Measurements from ENCODE around the gene CD24. TPM values are rescaled to one million over a fixed set of nuclear protein-coding genes. Genes with fewer than 3 reads are reported as not detected.

CD24 gene
- total RNA-seq, 1 experiment from 2014 or later = 1,551 TPM

- Histone ChIP-seq H4K5ac (ENCODE audit: insufficient read length, low read depth, low read length) (no peak overlapping the region), H2AFZ (ENCODE audit: low read length) (no peak overlapping the region), H3K56ac (ENCODE audit: insufficient read length, low read depth, low read length) (no peak overlapping the region), H3K4me2 (ENCODE audit: insufficient read depth, insufficient read length, low read length) (no peak overlapping the region), H4K20me1 (ENCODE audit: control insufficient read depth, insufficient read depth, insufficient read length) (no peaks in the 10 kb centered on the region), H3K4ac (ENCODE audit: low read depth, low read length) (no peak overlapping the region), H3K23ac (ENCODE audit: insufficient read length, low read depth, low read length) (no peak overlapping the region), H3K18ac (ENCODE audit: insufficient read length, low read depth, low read length) (no peak overlapping the region), H3K79me2 (ENCODE audit: insufficient read depth, low read length) (peaks cover 4% of the 10 kb centered on the region; the same call in 1 of the 2 replicates), H3K23me2 (ENCODE audit: insufficient read length, low read depth, low read length, poor library complexity, severe bottlenecking) (no peaks in the 10 kb centered on the region), H3K79me1 (ENCODE audit: insufficient read depth, low read depth, low read length, poor library complexity, severe bottlenecking) (no peaks in the 10 kb centered on the region), H2BK20ac (ENCODE audit: low read depth, low read length, poor library complexity, severe bottlenecking) (no peak overlapping the region), H2AK5ac (ENCODE audit: insufficient read length, low read length) (no peak overlapping the region), H3T11ph (ENCODE audit: low read length) (no peak overlapping the region), H3K27me3 (ENCODE audit: insufficient read depth, low read length) (no peaks in the 10 kb centered on the region), H2BK12ac (ENCODE audit: insufficient read length, low read depth, low read length) (no peak overlapping the region), H4K8ac (replicated peaks; ENCODE audit: insufficient read length, low read depth, low read length) (no peak overlapping the region), H3K4me1 (ENCODE audit: insufficient read depth, low read length) (no peaks in the 10 kb centered on the region), H2BK120ac (ENCODE audit: low read depth, low read length, poor library complexity, severe bottlenecking) (no peak overlapping the region), H3K27ac (ENCODE audit: insufficient read length, low read depth, low read length) (no peak overlapping the region), H3K14ac (ENCODE audit: insufficient read depth, low read length) (no peak overlapping the region), H4K91ac (ENCODE audit: insufficient read length, low read depth, low read length) (no peak overlapping the region), H2BK5ac (ENCODE audit: insufficient read length, low read length) (no peak overlapping the region), H2BK15ac (ENCODE audit: low read depth, low read length) (no peak overlapping the region), H3K9ac (ENCODE audit: extremely low read depth, insufficient read length, low read length) (no peak overlapping the region), H3K9me3 (ENCODE audit: control insufficient read depth, low read depth, low read length) (no peaks in the 10 kb centered on the region)
- TF ChIP-seq CTCF (conservative IDR thresholded peaks at IDR 0.05) = no peak
- Mint-ChIP-seq H3K27ac (peak overlapping the region; percentile 37 to 84 (median 40); a peak in 4 of 7 replicates), H3K9me3 (peaks cover 0 to under 1% of the 10 kb centered on the region in 2 experiments; a peak in 2 of 5 replicates), H3K36me3 (ENCODE audit: insufficient read depth in 1 of 3, low read depth in 3 of 3) (peaks cover 19 to 35% (median 27%) of the 10 kb centered on the region in 3 experiments), H3K4me3 (no peak overlapping the region), H3K4me1 (peaks cover 0 to 9% of the 10 kb centered on the region in 2 experiments), H3K27me3 (ENCODE audit: low read depth) (no peaks in the 10 kb centered on the region)
- WGBS (ENCODE audit: extremely low coverage, insufficient read length, low lambda C conversion rate) = no CpG with 5 or more reads among the region's 9 CpGs
- DNase-seq = no peak
Observed at GRCh38 chr6:106966671-106967640, 7.6 kb downstream of the CD24 start.

Data from H9 (cell line).